ENCODE measurements around the gene SYTL4. TPM values are rescaled to one million over a fixed set of nuclear protein-coding genes. Genes with fewer than 3 reads are reported as not detected.

The SYTL4 gene
- total RNA-seq, 1 experiment from 2014 or later, result 1.9 TPM

DNA sequence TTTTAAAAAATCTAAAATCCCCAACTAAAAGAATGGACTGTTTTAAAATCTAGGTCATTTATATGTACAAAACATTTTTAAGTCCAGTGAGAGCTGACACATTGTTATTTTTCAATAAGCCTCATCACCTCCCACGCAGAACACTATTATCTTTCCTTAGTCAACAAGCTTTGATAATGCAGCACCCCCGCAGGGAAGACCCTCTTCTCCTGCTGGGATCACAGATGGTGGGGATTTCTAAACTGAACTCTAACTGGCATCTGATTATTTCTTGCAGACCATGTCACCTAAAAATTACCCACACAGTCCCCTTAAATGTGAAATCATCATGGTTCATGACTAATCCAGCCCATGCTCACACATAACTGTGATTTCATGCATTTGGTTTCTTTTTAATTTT, 11.6 kb downstream of the SYTL4 start:
- H3K27me3 Mint-ChIP-seq (ENCODE audit: insufficient read depth, unreplicated experiment), result peaks cover 16% of the 10 kb centered on the region
- intact Hi-C loops (cut with micrococcal nuclease), result no loop called here
- H3K9me3 Mint-ChIP-seq (ENCODE audit: unreplicated experiment), result peaks cover 9% of the 10 kb centered on the region
- BruUV-seq (replicated peaks), result no TSS peak
- no peak for DNase-seq (ENCODE audit: unreplicated experiment)
- no peak overlapping the region for H3K27ac Mint-ChIP-seq (ENCODE audit: low read depth, unreplicated experiment)
- H3K4me3 Mint-ChIP-seq (ENCODE audit: unreplicated experiment), result no peak overlapping the region
- TF ChIP-seq, protein P1, sequence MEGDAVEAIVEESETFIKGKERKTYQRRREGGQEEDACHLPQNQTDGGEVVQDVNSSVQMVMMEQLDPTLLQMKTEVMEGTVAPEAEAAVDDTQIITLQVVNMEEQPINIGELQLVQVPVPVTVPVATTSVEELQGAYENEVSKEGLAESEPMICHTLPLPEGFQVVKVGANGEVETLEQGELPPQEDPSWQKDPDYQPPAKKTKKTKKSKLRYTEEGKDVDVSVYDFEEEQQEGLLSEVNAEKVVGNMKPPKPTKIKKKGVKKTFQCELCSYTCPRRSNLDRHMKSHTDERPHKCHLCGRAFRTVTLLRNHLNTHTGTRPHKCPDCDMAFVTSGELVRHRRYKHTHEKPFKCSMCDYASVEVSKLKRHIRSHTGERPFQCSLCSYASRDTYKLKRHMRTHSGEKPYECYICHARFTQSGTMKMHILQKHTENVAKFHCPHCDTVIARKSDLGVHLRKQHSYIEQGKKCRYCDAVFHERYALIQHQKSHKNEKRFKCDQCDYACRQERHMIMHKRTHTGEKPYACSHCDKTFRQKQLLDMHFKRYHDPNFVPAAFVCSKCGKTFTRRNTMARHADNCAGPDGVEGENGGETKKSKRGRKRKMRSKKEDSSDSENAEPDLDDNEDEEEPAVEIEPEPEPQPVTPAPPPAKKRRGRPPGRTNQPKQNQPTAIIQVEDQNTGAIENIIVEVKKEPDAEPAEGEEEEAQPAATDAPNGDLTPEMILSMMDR (IDR thresholded peaks at IDR 0.05; ENCODE audit: unreplicated experiment), result no peak
- H3K4me1 Mint-ChIP-seq (ENCODE audit: insufficient read depth, unreplicated experiment), result no peaks in the 10 kb centered on the region
- POLR2A ChIA-PET, result no interaction called here
- CTCF ChIA-PET, result no interaction called here
- no peaks in the 10 kb centered on the region for H3K36me3 Mint-ChIP-seq (ENCODE audit: insufficient read depth, unreplicated experiment)

DNA sequence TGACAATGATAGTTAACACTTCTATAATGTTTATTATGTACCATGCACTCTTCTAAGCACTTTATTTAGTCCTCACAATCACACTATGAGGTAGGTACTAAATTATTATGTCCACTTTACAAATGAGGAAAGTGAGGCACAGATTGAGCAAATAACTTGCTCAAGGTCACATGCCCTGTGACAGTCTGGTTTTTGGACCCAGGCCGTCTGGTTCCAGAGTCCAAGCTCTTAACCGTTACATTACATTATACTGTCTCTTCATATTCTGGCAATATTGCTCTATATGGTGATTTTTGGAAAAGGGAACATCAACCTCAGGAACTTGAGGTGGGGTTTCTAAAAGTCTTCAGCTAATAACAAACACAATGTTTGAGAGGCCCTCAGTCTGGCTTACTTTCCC, 12.8 kb downstream of the SYTL4 start:
- Mint-ChIP-seq H3K36me3 (ENCODE audit: insufficient read depth, unreplicated experiment) (no peaks in the 10 kb centered on the region), H3K4me1 (ENCODE audit: insufficient read depth, unreplicated experiment) (no peaks in the 10 kb centered on the region), H3K4me3 (ENCODE audit: unreplicated experiment) (no peak overlapping the region), H3K27ac (ENCODE audit: low read depth, unreplicated experiment) (no peak overlapping the region), H3K9me3 (ENCODE audit: unreplicated experiment) (peaks cover 9% of the 10 kb centered on the region), H3K27me3 (ENCODE audit: insufficient read depth, unreplicated experiment) (peaks cover 16% of the 10 kb centered on the region)
- no peak for DNase-seq (ENCODE audit: unreplicated experiment)
- POLR2A ChIA-PET, result interaction anchor here (1.1 kb wide), 1 partner anchor 12 kb away, joined by 3 read pairs; no protein-coding TSS in a partner anchor
- TF ChIP-seq, protein P1 (IDR thresholded peaks at IDR 0.05; ENCODE audit: unreplicated experiment), result no peak
- no TSS peak for BruUV-seq (replicated peaks)
- intact Hi-C loops (cut with micrococcal nuclease), result no loop called here
- CTCF ChIA-PET, result no interaction called here

DNA sequence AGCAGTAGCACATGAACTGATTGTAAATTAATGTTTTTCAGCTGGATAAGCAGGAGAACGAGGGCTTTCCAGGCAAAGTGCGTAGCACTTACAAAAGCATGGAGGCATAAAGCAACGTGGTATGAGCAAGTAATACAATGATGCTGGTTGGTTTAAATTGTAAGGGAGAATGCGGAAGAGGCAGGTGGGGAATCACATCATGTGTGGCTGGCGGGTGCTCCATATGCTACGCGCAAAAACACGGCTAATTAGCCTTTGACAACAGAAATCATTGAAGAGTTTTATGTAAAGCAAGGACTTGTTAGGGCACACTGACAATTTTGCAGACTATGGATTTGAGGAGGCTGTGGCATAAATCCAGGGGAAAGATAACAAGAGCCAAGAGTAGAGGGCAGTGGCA, 14.6 kb downstream of the SYTL4 start:
- H3K9me3 Mint-ChIP-seq (ENCODE audit: unreplicated experiment), result peaks cover 2% of the 10 kb centered on the region
- H3K36me3 Mint-ChIP-seq (ENCODE audit: insufficient read depth, unreplicated experiment), result no peaks in the 10 kb centered on the region
- BruUV-seq (replicated peaks), result no TSS peak
- intact Hi-C loops (cut with micrococcal nuclease), result no loop called here
- ChIA-PET POLR2A (interaction anchor here (0.6 kb wide), 1 partner anchor 43 kb away, joined by 3 read pairs; no protein-coding TSS in a partner anchor), CTCF (interaction anchor here (0.8 to 1.1 kb wide), 2 partner anchors 32 to 51 kb away, joined by 3 to 5 read pairs; no protein-coding TSS in a partner anchor)
- peaks cover 16% of the 10 kb centered on the region for H3K27me3 Mint-ChIP-seq (ENCODE audit: insufficient read depth, unreplicated experiment)
- no peak overlapping the region for H3K27ac Mint-ChIP-seq (ENCODE audit: low read depth, unreplicated experiment)
- DNase-seq (ENCODE audit: unreplicated experiment), result no peak
- TF ChIP-seq, protein P1 (IDR thresholded peaks at IDR 0.05; ENCODE audit: unreplicated experiment), result no peak
- no peak overlapping the region for H3K4me3 Mint-ChIP-seq (ENCODE audit: unreplicated experiment)
- no peaks in the 10 kb centered on the region for H3K4me1 Mint-ChIP-seq (ENCODE audit: insufficient read depth, unreplicated experiment)

DNA sequence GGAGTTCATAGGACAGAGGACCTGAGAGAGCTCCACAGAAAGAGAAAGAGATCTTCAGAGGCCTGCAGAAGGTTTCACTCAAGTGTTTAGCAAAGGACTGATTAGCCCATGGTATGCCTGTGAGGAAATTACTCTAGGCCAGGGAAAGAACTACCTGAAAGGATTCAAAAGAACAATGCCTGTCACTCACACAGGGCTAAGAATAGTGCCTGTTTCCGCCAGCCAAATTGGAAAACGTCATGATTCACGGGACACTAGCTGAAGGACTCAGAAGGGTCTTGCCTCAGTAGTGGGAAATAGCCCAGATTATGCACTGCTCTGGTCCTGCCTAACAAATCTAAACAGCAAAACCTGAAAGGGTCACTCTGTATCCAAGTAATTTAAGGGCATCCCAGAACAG, 21.1 kb downstream of the SYTL4 start:
- no peak for DNase-seq (ENCODE audit: unreplicated experiment)
- Mint-ChIP-seq H3K9me3 (ENCODE audit: unreplicated experiment) (no peaks in the 10 kb centered on the region), H3K4me1 (ENCODE audit: insufficient read depth, unreplicated experiment) (no peaks in the 10 kb centered on the region), H3K4me3 (ENCODE audit: unreplicated experiment) (no peak overlapping the region), H3K27ac (ENCODE audit: low read depth, unreplicated experiment) (no peak overlapping the region), H3K27me3 (ENCODE audit: insufficient read depth, unreplicated experiment) (peaks cover 39% of the 10 kb centered on the region), H3K36me3 (ENCODE audit: insufficient read depth, unreplicated experiment) (no peaks in the 10 kb centered on the region)
- ChIA-PET POLR2A (no interaction called here), CTCF (interaction anchor here (0.7 kb wide), 2 partner anchors 24 to 30 kb away, joined by 3 read pairs; no protein-coding TSS in a partner anchor)
- TF ChIP-seq, protein P1 (IDR thresholded peaks at IDR 0.05; ENCODE audit: unreplicated experiment), result no peak
- no TSS peak for BruUV-seq (replicated peaks)
- intact Hi-C loops (cut with micrococcal nuclease), result no loop called here

Measured in MCF 10A (cell line).